ENCODE measurements around the gene ANXA6.
A peak's percentile ranks its signal among the peaks of the same experiment; 100 is the strongest.
"Not testable (repeated sequence)": the region's sequence is repeated elsewhere in the genome, so short reads cannot be mapped to it uniquely, and the experiment has no call there.

Gene ANXA6

GRCh38 chr5:151179489-151179840 is 21.9 kb upstream of the ANXA6 start:
- DNase-seq: no peak

- DNase-seq: no peak
These were observed 21.4 kb upstream of the ANXA6 start for GRCh38 chr5:151178777-151179488.

- DNase-seq: no peak
These were observed 20.8 kb upstream of the ANXA6 start for GRCh38 chr5:151178372-151178771.

- not testable (repeated sequence) for DNase-seq
These were observed 18.7 kb upstream of the ANXA6 start for GRCh38 chr5:151176268-151176667.

GRCh38 chr5:151174612-151175101 is 17.1 kb upstream of the ANXA6 start:
- DNase-seq: no peak

GRCh38 chr5:151173711-151174611 is 16.4 kb upstream of the ANXA6 start:
- no peak for DNase-seq

GRCh38 chr5:151171529-151171928 is 13.9 kb upstream of the ANXA6 start:
- DNase-seq: no peak

GRCh38 chr5:151168602-151169344 is 11.2 kb upstream of the ANXA6 start:
- DNase-seq: no peak

GRCh38 chr5:151167022-151167421 is 9.4 kb upstream of the ANXA6 start:
- no peak for DNase-seq

GRCh38 chr5:151164687-151165392 is 7.3 kb upstream of the ANXA6 start:
- peak; percentile 15 for DNase-seq

GRCh38 chr5:151162776-151163175 is 5.2 kb upstream of the ANXA6 start:
- DNase-seq: no peak

- DNase-seq: no peak
These were observed 2.2 kb upstream of the ANXA6 start for GRCh38 chr5:151159649-151160373.

- no peak for DNase-seq
These were observed 695 bp upstream of the ANXA6 start for GRCh38 chr5:151158287-151158661.

- no peak for DNase-seq
These were observed 815 bp downstream of the ANXA6 start for GRCh38 chr5:151156507-151157420.

- peak; percentile 8 for DNase-seq
These were observed 1.6 kb downstream of the ANXA6 start for GRCh38 chr5:151155775-151156506.

- no peak for DNase-seq
These were observed 2.4 kb downstream of the ANXA6 start for GRCh38 chr5:151154931-151155774.

- DNase-seq: no peak
These were observed 3.8 kb downstream of the ANXA6 start for GRCh38 chr5:151153766-151154272.

GRCh38 chr5:151153300-151153699 is 4.3 kb downstream of the ANXA6 start:
- no peak for DNase-seq

GRCh38 chr5:151151793-151152192 is 5.8 kb downstream of the ANXA6 start:
- no peak for DNase-seq
